22Rv1 (cell line): ENCODE results near the gene LRRN2.
"Not testable (repeated sequence)": the region's sequence is repeated elsewhere in the genome, so short reads cannot be mapped to it uniquely, and the experiment has no call there.

Experiments used
- H3K27ac ChIP-seq: fragments of 450-650 bp; 2 replicates; pipeline ENCODE4 v1.5.1; 2017
- ZFX ChIP-seq: fragments of 450-650 bp; IDR thresholded peaks from 2 replicates; pipeline ENCODE4 v1.6.1; 2017; ENCODE audit warnings: antibody characterized with exemption, borderline replicate concordance
- TF ChIP-seq, protein P1 (sequence below): fragments of 450-650 bp; IDR thresholded peaks from 2 replicates; pipeline ENCODE4 v1.5.1; 2017; ENCODE audit warnings: mild to moderate bottlenecking

Gene LRRN2

GRCh38 chr1:204641455-204641854 is 44.1 kb downstream of the LRRN2 start:
- no peak overlapping the region for H3K27ac ChIP-seq
- TF ChIP-seq, protein P1, sequence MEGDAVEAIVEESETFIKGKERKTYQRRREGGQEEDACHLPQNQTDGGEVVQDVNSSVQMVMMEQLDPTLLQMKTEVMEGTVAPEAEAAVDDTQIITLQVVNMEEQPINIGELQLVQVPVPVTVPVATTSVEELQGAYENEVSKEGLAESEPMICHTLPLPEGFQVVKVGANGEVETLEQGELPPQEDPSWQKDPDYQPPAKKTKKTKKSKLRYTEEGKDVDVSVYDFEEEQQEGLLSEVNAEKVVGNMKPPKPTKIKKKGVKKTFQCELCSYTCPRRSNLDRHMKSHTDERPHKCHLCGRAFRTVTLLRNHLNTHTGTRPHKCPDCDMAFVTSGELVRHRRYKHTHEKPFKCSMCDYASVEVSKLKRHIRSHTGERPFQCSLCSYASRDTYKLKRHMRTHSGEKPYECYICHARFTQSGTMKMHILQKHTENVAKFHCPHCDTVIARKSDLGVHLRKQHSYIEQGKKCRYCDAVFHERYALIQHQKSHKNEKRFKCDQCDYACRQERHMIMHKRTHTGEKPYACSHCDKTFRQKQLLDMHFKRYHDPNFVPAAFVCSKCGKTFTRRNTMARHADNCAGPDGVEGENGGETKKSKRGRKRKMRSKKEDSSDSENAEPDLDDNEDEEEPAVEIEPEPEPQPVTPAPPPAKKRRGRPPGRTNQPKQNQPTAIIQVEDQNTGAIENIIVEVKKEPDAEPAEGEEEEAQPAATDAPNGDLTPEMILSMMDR = no peak
- TF ChIP-seq ZFX = no peak

DNA sequence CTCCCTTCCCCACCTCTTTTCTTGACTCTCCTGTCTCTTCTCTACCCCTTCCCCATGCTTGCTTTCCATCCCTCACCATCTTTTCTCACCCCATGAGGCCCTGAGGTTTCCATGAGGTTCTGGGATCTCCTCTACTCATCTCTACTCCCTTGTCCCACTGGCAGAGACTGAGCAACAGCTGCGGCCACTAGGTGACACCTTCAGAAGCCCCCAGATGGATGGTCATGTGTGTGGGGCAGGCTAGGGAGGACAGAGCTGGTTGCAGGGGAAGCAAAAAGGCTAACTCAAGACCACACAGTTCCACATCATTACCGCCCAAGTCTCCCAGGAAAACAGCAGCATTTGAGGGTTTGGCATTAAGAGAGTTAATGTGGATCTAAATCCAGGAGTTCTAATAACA is 45.0 kb downstream of the LRRN2 start:
- TF ChIP-seq, protein P1 = 0 out of 2 replicates have a peak, but pooled peaks have one; percentile 9
- no peak for TF ChIP-seq ZFX
- no peak overlapping the region for H3K27ac ChIP-seq

DNA sequence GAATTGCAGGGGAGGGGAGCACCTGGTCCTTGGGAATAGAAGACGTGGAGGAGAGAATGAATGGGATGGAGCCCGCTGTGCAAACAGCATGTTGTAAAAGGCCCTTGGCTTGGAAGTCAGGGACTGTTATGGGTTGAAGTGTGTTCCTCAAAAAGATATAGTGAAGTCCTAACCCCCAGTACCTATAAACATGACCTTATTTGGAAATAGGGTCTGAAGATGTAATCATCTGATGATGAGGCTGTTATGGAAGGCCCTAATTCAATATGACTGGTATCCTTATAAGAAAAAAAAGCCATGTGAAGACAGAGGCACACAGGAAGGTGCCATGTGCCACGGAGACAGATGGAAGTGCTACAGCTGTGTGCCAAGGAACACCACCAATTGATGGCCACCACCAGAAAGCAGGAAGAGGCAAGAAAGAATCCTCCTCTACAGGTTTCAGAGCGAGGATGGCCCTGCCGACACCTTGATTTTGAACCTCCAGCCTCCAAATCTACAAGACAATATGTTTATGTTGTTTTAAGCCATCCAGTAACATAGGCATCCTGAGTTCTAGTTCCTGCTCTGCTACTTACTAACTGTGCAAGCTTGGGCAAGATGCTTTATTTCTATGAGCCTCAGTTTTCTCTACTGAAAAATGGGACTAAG is 51.2 kb downstream of the LRRN2 start:
- no peak overlapping the region for H3K27ac ChIP-seq
- no peak for TF ChIP-seq ZFX
- TF ChIP-seq, protein P1 = no peak

GRCh38 chr1:204633665-204634064 is 51.9 kb downstream of the LRRN2 start:
- no peak overlapping the region for H3K27ac ChIP-seq
- TF ChIP-seq, protein P1 = no peak
- TF ChIP-seq ZFX = no peak

DNA sequence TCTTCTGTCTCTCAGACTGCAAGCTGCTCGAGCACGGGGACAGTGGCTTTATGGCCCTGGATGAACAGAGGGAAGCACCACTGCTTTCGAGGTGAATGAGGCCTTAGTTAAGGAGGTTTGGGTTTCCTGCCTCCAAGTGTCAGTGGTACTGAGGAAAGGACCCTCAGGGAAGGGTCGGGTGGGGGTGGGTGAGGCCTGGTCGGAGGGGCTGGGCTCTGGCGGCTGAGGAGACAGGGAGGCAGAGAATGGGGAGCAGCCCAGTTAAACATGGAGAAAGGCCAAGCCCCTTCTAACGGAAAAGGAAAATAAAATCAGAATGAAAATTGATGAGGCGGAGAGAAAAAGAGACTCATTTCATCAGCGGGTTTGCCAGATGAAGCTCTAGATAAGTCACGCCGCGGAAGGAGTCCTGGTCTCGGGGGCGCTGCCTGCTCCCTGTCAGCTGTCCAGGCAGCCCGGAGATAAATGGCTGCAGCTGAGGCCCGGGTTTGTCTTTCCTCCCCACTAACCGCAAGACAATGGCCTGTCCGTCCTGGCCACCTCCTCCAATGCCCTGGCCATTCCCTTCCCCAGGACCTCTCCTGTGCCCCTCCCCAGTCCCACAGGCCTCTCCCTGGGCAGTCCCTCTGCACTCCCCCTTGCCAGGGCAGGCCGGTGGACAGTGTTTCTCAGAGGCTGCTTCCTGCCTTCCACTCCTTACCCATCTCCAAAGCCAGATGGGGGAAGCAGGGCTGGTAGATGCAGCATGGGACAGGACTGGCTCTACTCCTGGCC is 55.2 kb downstream of the LRRN2 start:
- no peak overlapping the region for H3K27ac ChIP-seq
- TF ChIP-seq, protein P1 = no peak
- TF ChIP-seq ZFX = no peak

GRCh38 chr1:204629459-204629858 is 56.1 kb downstream of the LRRN2 start:
- H3K27ac ChIP-seq = not testable (repeated sequence)

- no peak for TF ChIP-seq ZFX
- TF ChIP-seq, protein P1 = no peak
- H3K27ac ChIP-seq = no peak overlapping the region
Observed at GRCh38 chr1:204628868-204629267, 56.7 kb downstream of the LRRN2 start.

DNA sequence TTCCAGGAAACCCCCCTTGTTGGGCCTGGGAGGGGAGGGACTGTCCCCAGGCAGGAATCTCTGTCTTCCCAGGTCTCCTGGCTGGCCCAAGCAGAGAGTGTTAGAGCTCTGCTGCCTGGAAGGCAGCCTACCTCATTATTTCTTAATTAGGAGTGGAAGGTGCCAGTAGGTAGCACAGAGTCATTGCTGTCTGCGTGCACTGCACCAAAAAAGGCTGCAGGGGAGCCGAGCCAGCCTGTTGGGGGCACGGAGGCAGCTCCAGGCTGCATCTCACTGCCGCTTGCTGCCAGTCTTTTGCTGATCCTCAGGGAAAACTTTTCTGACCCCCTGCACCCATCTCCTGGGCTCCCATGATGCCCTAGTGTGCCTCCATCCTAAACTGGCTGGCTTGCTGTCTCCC is 58.1 kb downstream of the LRRN2 start:
- no peak for TF ChIP-seq ZFX
- TF ChIP-seq, protein P1 = no peak
- H3K27ac ChIP-seq = no peak overlapping the region
